Esophagus squamous epithelium (tissue), 4 donors: ENCODE data around the gene ITFG2.

Experiments used
- CTCF ChIP-seq, 6 experiments: fragments of 450-650 bp in 4 of 6; fragments of 200-600 bp in 2 of 6; sonication (generic) in 2 of 6; IDR thresholded peaks; one replicate each; pipeline ENCODE4 v1.5.1; 2016 to 2019; ENCODE audit warnings: antibody characterized with exemption in 6 of 6, mild to moderate bottlenecking in 4 of 6, moderate library complexity in 4 of 6
- POLR2A ChIP-seq, 4 donors: fragments of 450-650 bp; IDR thresholded peaks; one replicate each; pipeline ENCODE4 v1.6.1; 2017; ENCODE audit warnings: antibody characterized with exemption in 4 of 4, mild to moderate bottlenecking in 4 of 4, moderate library complexity in 3 of 4

GRCh38 chr12:2765052-2765451, 47.4 kb upstream of the ITFG2 start:
- TF ChIP-seq CTCF (IDR thresholded peaks at IDR 0.05) (no peak), POLR2A (IDR thresholded peaks at IDR 0.05) (no peak)
